ENCODE data around the gene DMD.

DNA sequence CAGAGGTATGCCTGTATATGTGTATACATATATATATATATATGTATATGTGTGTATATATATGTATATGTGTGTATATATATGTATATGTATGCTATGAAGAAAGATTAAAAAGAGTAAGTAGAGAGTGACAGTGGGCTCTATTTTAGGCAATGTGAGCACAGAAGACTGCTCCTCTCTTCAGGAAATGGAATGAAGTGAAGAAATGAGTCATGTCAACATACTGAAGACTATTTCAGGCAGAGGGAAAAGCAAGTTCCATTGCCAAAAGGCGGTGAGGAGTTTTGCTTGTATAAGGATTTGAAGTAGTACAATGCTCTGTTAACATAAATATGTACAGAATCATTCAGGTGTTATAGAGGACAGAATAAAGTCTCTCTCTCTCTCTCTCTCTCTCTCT, 1366.3 kb downstream of the DMD start:
- no peak for TF ChIP-seq CTCF (IDR thresholded peaks at IDR 0.05; ENCODE audit: borderline replicate concordance, extremely low read depth, low read length, poor library complexity, severe bottlenecking)
- no peak for TF ChIP-seq EZH2 (IDR thresholded peaks at IDR 0.05; ENCODE audit: borderline replicate concordance, low read depth, low read length, severe bottlenecking)

Measured in DND-41 (cell line).